ENCODE data around the gene MYO15B.

MYO15B gene

GRCh38 chr17:75622771-75623273 is 35.2 kb downstream of the MYO15B start:
- DNase-seq (ENCODE audit: low read depth in 3 of 3, low spot score in 1 of 3), result no peak

- no peak for DNase-seq (ENCODE audit: low read depth in 3 of 3, low spot score in 1 of 3)
These were observed 35.8 kb downstream of the MYO15B start for GRCh38 chr17:75623386-75623785.

DNA sequence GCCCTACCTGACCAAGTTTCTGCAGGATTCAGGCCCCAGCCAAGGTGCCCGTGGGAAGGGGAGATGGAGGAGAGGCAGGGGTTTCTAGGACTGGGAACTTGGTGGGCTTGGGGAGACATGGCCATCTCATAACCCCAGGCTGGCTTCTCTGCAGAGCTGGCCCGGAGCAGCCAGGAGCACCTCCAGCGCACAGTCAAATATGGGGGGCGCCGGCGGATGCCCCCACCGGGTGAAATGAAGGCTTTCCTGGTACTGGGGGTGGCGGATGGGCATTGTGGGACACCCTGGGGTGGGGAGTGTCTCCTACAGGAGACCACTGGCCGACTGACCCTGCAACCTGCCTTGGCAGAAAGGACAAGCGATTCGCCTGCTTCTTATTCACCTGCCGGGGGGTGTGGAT is 36.4 kb downstream of the MYO15B start:
- DNase-seq (ENCODE audit: low read depth in 3 of 3, low spot score in 1 of 3), result no peak

- no peak for DNase-seq (ENCODE audit: low read depth in 3 of 3, low spot score in 1 of 3)
These were observed 37.2 kb downstream of the MYO15B start for GRCh38 chr17:75624714-75625345.

- no peak for DNase-seq (ENCODE audit: low read depth in 3 of 3, low spot score in 1 of 3)
These were observed 38.4 kb downstream of the MYO15B start for GRCh38 chr17:75625813-75626486.

- DNase-seq (ENCODE audit: low read depth in 3 of 3, low spot score in 1 of 3), result no peak
These were observed 39.0 kb downstream of the MYO15B start for GRCh38 chr17:75626496-75627038.

- no peak for DNase-seq (ENCODE audit: low read depth in 3 of 3, low spot score in 1 of 3)
These were observed 39.5 kb downstream of the MYO15B start for GRCh38 chr17:75627094-75627493.

DNA sequence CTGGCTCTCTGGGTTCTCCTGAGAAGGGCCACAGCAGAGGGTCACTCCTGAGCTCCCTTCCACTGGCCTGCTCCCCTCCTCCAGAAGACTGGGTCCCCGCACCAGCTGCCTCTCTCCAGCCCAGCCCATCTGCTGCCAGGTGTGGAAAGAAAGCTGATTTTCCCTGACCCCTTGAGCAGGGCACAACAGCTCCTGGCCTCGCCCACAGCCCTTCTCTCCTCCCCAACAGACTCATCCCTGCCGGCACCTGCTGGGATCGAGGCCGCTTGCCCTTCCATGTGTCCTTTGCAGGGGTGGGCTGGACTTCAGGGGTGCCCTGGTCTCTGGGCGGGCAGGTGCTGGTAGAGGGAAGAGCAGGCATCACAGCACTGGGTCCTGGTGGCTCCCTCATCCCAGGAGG is 40.8 kb downstream of the MYO15B start:
- DNase-seq (ENCODE audit: low read depth in 3 of 3, low spot score in 1 of 3), result no peak

DNA sequence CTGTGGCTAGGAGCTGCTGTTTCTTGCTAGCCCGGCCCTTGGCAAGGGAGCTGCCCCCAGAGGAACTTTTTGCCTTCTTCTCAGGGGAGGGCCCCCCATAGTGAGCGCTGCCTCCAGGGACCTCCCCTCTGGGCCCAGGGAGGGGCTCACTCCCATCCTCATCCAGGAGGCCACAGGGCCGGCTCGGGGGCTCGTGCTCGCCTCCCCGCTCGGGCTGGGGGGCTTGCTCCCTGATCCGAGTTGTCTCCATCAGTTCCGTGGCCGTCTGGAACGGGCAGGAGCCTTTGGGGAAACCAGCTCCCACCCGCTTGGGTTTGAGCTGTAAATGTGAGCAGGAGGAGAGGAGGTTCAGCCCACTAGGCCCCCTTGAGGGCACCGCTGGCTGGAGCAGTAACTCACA is 41.6 kb downstream of the MYO15B start:
- DNase-seq (ENCODE audit: low read depth in 3 of 3, low spot score in 1 of 3), result no peak

DNA sequence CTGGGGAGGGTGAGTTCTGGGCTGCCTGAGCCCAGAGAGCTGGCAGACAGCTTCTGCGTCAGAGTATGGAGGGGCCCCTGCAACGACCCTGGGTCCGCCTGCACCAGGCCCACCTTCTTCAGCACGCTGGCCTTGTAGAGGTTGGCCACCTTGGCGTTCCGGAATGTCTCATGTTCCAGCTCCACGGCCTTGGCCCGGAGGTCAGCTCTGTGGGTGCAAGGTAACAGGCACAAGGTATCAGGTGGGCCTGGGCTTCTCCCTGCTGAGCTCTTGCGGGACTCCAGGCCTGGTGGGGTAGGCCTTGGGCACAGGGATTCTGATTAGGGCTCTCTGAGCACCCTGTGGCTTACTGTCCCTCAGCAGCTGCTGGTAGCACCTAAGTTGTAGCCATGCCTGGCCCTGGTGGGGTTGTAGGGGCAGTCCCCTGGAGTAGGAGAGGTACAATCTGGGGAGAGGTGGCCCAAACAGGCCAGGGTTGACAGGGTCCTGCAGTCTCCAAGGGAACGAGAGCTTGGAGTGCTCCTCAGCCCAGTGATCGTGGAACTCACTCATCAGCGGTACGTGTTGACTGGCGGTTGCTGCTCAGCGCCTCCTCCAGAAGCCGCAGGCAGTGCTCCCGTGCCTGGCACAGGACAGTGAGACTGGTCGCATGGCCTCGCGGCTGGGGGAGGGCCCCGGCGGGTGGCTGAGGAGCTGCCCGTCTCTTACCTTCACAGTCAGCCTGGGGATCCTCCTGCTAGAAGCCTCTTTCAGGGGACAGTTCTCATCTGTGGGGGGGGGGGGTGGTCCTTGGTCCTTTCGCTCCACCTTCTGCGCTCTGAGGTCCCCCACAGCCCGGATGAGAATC is 42.7 kb downstream of the MYO15B start:
- DNase-seq (ENCODE audit: low read depth in 3 of 3, low spot score in 1 of 3), result no peak

- no peak for DNase-seq (ENCODE audit: low read depth in 3 of 3, low spot score in 1 of 3)
These were observed 43.8 kb downstream of the MYO15B start for GRCh38 chr17:75631353-75631752.

- DNase-seq (ENCODE audit: low read depth in 3 of 3, low spot score in 1 of 3), result no peak
These were observed 44.8 kb downstream of the MYO15B start for GRCh38 chr17:75632428-75632827.

DNA sequence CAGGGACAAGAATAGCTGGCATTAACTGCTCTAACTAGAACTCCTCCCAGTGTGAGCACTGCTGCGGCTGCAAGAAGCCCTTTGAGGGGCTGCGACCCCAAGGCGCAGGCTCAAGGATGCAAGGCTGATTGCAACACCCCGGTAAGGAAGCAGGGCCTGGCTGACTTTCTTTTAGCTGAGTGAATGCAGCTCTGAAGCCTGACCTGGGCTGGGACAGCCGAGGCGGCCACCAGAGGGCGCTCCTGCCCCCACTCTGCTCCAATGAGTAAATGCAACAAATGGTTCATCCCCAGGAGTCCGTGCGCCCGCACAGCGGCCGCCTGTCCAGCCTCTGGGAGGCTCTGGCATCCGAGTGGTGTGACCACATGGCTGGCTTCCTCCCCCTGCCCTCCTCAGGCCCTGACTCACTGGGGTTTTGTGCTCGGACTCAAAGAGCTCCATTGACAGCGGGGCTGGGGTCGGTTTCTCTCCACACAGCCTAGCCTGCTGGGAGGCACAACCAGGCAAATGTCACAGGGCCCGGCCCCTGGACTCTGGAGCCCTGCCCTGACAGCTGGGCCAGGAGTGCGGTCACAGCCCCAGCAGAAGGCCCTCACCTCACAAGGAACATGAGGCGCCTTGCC is 45.4 kb downstream of the MYO15B start, which contains the start of gene SMIM5:
Gene SMIM5, plus strand, starts transcription at position 572 of the 623 bp plus-strand sequence. CDS start 6,768 bp downstream, outside the sequence.
- peak; percentile 45 to 81 (median 70) for DNase-seq (ENCODE audit: low read depth in 3 of 3, low spot score in 1 of 3)

DNA sequence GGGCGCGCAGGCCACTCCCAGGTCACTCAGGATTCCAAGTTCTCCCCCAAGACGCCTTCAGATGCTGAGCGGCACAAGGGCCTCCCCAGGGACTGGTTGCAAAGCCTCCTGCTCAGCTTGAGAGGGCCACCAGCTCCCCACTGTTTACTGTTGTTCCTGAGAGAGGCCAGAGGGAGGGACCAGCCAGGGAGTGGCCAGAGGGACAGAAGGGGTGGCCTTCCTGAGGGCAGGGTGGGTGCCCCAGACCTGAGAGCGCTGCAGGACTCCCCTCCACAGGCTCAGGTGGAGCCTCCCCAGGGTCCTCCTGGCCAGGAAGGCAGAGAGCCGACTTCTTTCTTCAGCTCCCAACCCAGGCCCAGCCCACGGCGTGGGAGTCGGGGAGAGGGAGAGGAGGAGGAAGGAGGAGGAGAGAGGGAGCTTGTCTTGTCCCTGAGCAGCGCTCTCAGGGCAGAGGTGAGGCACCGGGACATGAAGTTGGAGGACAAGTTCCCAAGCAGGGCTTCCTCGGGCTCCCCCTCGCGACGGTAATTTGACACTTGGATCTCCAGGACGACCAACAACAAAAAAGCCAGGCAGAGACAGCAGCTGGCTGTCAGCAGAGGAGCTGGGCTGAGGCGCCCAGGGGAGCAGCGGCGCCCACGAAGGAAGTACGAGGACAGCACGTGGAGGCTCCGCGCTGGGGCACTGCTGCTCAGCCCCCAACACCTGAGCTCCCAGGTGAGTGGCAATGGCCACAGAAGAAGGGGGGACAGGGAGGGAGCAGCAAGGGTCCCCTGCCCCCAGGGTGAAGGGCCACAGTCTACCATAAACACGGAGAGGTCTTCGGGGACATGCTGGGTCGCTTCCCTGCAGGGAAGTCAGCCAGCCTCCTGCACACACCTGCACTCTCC is 46.1 kb downstream of the MYO15B start:
- peak in 2 of 3 donors; percentile 18 to 28 for DNase-seq (ENCODE audit: low read depth in 3 of 3, low spot score in 1 of 3)

GRCh38 chr17:75634376-75634740 is 46.8 kb downstream of the MYO15B start:
- DNase-seq (ENCODE audit: low read depth in 3 of 3, low spot score in 1 of 3), result no peak

DNA sequence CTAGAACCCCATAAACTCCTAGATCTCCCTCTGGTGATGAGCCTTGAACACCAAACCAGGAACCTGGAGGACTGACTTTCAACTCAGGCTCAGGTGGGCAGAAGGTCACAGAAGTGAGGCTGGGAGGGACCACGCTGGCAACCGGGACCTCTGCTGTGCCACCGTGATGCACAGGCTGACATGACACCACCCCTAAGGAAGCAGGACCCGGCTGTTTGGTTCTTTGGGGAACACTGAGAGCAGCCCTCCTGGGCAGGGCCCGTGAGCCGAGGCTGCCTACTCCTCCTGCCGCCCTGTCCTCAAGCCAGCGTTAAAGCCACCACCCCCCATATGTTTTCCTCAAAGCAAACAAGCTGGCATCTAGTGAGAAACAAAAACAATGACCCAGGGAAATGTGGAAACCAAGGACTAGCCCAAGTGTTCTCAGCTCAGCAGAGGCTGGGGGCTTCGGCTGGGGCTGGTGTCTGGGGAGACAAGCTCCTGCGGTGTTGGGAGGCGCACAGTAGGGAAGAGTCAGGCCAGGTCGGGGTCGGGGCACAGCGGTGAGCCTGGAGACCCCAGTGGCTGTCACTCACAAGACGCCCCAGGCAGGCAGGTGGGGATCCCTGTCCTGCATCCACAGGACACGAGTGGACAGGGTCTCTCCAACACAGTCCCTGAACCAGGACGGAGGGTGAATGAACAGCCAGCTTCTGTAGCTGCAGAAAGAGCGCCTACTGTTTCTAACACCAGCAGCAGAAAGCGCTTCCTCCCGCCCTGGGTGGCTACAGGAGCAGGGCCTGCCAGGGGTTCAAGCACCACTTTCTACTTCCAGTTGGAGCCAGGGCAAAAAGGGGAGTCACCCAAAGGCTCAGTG is 47.4 kb downstream of the MYO15B start:
- DNase-seq (ENCODE audit: low read depth in 3 of 3, low spot score in 1 of 3), result no peak

- DNase-seq (ENCODE audit: low read depth in 3 of 3, low spot score in 1 of 3), result no peak
These were observed 48.1 kb downstream of the MYO15B start for GRCh38 chr17:75635610-75636202.

DNA sequence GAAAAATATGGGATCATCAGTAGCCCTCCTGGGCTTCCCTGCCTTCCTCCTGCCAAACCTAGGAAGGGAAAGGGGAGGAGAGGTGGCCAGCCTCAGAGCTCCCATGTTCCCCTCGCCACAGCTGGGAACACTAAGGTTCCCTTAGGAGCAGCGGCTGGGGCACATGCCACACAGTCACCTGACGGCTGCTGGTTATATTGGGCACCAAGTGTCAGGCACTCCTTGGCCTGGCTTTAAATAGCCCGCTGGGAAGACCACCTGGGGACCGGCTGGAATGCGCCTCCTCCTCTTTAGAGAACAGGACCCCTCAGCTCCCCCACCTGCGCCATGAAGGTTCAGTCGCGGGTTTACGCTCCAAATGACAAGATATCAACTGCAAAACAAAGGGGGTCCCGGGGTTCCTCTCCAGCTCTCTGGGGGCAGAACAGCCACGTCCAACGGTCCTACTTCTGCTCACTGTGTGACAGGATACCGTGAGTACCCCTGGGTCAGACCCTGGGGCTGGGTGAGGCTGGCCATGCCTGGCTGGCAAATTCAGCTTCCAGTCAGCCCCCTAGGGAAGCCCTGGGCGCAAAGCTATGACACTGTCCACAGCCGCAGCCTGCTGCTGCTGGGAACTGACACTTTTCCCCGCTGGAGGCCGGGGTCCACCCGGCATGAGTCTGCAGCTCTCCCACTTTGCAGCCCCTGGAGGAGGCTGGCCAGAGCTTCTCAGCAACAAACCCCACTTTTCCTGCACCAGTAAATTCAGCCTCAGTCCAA is 49.0 kb downstream of the MYO15B start:
- no peak for DNase-seq (ENCODE audit: low read depth in 3 of 3, low spot score in 1 of 3)

All from stimulated activated CD4-positive, alpha-beta T cell treated with anti-CD3 and anti-CD28 coated beads, TNF-alpha, amount 100 ng/mL, for 1 hour (primary cell).